Jurkat, Clone E6-1 (cell line): Measurements from ENCODE around the gene FAM83G.

Experiments used
- DNase-seq: peaks from one replicate; pipeline ENCODE4 v3.0.0-alpha.2; 2011; ENCODE audit warnings: low read depth, low spot score
- H3K4me3 ChIP-seq: 2 replicates; pipeline ENCODE4 v1.5.1; 2011; ENCODE audit warnings: mild to moderate bottlenecking, low read length, control low read depth, moderate library complexity

Gene FAM83G

DNA sequence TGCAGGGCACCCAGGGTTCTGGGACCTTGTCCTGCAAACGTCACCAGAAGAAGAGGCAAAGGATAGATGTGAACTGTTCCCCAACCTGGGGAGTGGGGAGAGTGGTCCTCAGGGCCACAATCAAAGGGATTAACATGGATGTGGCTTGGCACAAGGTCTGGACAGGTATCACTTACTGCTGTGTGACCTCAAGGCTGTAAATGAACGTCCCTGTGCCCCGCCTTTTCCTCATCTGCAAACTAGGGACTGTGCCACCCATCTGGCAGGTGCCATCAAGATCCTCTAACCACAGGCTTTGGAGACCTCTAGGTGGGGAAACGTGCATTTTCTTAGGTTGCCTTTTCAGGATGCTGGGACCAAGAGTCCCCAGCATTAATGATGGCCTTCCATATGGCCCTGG is 27.5 kb downstream of the FAM83G start:
- no peak for DNase-seq
- H3K4me3 ChIP-seq = no peak overlapping the region

DNA sequence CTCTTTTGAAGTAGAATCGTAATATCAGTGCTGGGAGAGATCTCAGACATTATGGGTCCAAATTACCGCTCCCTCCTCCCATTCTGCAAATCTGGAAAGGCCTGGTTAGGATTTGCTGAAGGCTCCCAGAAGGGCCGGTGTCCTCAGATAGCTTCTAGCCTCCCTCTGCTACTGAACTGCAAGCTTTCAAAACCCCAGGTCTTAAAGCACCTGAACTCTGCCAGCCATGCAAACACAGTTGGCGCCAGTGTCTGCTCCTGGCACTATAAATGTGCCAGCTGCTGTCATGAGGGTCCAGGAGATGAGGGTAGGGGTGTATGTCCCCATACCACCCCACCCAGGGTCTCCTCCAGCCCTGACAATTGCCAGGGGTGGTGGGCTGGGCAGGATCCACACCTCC is 28.4 kb downstream of the FAM83G start:
- no peak for DNase-seq

DNA sequence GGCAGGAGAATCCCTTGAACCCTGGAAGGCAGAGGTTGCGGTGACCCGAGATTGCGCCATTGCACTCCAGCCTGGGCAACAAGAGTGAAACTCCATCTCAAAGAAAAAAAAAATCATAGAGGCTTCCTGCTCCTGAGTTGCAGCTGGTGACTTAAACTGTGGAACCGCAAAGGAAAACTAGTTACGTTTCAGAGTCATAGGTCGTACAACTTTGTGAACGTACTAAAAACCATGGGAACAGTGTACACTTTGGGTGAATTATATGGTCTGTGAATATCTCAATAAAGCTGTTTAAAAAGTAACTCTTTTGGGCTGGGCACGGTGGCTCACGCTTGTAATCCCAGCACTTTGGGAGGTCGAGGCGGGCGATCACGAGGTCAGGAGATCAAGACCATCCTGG is 29.0 kb downstream of the FAM83G start:
- DNase-seq = no peak
- H3K4me3 ChIP-seq = no peak overlapping the region

More for the DNA sequence above, 28.4 kb downstream of the FAM83G start:
- no peak overlapping the region for H3K4me3 ChIP-seq

DNA sequence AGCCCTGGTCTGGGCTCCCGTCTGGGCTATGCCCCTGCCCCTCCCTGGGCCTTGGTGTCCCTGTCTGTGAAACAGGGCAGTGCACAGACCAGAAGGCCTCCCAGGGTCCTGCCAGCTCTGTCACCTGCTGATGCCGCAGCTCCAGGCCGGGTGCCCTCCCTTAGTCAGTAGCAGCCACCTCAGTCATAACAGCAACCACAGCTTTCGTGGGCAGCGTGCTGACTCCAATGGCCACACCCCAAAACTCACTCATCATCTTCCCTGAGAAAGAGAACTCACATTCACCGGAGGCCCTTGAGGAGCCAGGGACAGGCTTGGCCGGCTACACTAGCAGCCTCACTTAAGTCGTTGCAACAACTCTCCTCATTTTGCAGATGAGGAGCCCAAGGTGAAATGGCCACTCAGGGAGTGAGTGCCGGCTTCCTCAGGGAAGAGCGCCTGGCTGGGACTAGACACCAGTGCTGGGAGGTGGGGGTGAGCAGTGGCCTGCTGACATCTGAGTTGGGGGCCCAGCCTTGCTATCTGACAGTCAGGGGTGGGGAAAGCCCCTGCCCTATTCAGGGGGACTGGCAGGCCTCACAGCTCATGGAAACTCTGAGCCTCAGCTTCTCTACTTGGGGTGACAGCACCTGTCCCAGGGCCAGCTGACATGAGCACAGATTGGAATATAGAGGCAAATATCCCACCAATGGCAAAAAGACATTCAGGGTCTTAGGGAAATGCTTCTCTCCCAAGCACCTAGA is 30.0 kb downstream of the FAM83G start:
- DNase-seq = no peak
- H3K4me3 ChIP-seq = no peak overlapping the region

DNA sequence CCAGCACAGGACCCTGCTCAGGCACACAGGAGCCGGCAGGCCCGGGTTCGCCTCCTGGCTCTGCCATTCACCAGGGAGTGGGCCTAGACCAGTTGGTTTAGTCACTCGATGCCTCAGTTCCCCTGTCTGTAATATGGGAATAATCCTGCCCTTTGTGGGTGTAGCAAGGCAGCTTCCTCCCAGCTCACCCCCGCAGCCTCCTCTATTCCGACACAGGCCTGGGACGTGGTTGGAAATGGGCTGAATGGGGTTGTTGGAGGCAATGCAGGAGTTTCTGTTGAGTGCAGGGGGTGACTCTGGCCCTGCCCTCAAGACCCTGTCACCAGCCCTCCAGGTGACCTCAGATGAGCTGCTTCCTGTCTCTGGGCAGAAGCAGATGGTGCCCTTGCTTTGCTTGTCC is 32.8 kb downstream of the FAM83G start:
- no peak overlapping the region for H3K4me3 ChIP-seq
- DNase-seq = no peak

DNA sequence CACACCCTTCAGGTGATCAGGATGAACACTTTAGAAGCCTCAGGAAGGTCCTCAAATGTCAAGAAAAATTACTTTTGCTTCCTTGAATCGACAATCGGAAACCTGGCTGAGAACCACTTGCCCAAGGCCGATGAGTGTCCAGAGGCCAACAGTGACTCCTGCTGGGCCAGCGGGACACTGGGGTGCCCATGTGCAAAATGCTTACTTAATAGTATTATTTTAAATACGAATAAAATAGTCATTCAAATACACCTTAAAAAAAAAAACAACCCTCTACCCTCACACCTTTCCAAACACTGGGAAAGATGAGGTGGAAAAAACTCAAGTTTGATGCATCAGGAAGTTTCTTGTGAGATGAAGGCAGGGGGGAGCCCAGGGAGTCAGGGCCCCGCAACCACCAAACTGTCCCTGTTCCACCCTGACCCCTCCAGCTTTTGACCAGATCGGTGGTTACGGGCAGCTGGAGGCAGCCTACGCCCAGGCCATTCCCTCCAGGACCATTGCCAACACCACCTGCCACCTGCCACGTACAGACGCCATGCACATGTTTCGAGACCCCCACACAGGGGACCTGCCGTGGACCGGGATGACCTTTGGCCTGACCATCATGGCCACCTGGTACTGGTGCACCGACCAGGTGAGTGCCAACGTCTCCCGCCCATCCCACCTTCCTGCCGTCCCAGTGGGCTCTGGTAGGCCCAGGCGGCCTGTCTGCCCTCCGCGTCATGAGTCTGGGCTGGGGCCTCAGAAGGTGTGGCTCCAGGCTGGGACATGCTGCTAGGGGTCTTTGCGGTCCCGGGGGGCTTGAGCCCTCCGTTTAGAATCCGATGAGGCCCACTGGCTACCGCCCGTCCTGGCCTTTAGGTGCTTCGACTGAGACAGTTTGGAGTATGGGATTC is 33.7 kb downstream of the FAM83G start:
- H3K4me3 ChIP-seq = no peak overlapping the region
- DNase-seq = no peak

DNA sequence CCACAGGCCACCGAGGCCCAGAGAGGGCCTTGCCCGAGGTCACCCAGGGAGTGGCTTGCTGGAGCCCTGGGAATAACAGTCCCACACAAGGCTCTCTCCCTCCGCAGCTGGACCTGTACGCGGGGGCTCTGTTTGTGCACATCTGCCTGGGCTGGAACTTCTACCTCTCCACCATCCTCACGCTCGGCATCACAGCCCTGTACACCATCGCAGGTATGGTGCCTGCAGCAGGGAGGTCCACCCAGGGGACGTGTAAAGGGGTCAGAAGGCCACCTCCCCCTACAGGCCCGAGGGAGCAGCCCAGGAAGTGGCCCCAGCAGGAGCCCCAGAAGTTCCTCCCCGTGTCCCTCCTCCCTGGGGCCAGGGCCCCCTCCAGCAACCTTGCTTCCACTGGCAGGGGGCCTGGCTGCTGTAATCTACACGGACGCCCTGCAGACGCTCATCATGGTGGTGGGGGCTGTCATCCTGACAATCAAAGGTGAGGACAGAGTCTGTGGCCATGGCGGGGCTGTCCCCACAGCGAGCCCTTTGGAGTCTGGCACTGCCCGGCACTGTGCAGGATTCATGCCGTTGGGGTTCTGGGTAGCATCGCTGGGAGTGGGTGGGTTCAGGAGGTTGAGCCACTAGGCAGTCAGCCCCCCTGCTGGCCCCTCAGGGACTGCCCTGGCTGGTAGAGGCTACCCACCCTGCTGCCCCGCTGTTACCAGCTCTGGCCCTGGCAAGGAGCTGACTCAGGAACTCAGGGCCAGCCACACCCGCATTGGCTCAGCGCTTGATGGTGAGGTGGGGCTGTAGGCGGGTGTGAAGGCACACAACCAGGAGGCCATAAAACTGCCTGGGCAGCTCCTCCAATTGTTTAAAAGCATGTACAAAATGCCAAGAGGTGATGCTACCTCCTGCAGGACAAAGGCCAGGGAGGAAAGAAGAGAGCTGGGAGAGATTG is 35.3 kb downstream of the FAM83G start:
- no peak overlapping the region for H3K4me3 ChIP-seq
- no peak for DNase-seq

DNA sequence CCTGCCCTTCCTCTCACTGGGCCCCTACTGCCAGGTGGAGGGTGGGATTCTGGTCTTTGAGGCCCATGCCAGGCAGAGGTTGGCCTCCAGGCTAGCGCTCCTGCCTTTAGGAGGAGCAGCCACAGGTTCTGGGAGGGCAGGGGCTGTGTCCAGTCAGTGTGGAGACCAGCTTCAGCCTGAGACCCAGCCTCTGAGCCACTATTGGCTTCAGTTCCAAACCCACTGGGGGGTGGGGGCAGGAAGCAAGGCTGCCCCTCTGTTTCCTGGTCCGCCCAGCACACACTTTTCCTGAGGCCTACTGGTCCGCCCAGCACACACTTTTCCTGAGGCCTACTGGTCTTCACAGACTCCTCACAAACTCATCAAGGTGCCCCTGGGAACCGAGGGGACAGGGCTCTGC is 36.2 kb downstream of the FAM83G start:
- no peak overlapping the region for H3K4me3 ChIP-seq

DNA sequence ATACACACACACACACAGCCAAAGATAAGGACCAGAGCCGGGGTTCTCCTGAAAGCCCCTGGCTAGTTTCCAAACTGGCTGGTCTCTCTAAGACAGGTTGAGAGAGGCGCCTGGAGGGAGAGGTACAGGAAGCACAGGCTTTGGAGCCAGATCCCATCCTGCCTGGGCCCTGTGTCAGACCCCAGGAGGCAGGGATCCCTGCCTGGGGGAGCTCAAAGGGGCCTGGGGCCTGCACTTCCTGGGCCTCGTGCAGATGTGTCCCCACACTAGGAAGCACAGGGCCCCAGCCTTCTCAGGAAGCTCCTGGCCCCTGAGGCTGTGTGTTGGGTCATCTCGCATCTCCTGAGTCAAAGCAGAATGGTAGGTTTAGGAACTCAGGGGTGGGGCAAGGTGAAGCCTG is 36.6 kb downstream of the FAM83G start:
- no peak for DNase-seq
- no peak overlapping the region for H3K4me3 ChIP-seq

More for the DNA sequence above, 36.2 kb downstream of the FAM83G start:
- no peak for DNase-seq

DNA sequence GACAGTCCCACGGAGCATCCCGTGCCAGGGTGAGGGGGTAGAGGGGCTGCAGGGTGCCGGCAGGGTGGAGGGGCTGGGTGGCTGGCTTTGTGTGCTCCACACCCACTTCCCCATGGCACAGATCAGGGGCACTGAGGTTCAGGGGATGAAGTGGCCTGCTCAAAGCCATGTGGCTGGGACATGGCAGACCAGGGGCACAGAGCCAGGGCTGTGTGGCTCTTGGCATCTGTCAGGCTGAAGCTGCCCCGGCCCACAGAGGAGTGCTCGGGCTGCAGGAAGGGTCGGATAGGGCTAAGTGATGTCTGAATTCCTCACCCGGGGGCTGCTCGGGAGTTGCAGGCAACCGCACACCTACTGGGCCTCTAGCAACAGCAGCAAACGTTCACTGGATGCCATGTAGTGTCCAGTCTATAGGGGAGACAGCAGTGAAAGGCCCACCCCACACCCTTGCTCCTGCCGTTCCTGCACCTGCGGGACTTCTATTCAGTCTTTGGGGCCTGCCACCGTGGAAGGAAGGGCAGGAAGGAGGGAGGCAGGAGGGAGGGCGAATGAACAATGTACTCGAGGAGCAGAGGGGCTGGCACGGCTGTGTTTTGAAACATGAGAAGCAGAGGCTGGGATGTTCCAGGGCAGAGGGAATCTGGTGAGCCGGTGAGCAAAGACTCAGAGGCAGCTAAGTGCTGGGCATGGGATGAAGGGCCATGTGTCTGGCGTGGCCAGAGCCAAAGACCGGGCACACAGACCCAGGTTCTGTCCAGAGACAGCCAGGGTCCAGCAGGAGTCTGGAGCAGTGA is 37.5 kb downstream of the FAM83G start:
- H3K4me3 ChIP-seq = no peak overlapping the region
- no peak for DNase-seq

DNA sequence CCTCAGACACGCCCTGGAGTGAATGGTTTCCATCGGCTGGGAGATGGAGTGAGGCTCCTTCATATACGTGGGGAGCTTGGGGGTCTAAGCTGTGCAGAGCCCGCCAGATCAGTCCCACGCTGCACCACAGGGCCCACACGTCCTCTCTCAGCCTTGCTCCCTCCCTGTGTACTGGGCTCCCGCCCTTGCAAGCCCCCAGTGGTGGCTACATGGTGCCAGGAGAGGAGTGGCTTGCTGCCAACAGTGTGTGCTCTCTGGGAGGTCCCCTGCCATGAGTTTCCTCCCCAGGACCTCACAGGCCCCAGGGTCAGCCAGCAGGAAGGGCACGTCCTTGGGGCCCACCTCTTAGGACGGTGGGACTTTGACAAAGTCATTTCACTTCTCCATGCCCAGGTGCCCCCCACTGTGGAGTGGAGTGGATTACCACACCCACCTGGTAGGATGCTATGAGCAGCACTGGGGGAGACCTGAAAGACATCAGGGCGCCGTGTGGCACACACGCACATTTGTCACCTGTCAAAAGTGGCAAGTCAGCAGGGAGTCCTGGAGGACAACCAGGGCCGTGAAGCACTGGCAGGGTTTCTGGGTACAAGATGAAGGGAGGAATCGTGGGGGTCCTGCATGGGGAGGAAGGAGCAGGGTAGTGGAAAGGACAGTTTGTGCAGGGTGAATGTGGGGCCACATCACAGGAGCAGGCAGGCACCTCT is 38.9 kb downstream of the FAM83G start:
- H3K4me3 ChIP-seq = no peak overlapping the region
- DNase-seq = no peak

DNA sequence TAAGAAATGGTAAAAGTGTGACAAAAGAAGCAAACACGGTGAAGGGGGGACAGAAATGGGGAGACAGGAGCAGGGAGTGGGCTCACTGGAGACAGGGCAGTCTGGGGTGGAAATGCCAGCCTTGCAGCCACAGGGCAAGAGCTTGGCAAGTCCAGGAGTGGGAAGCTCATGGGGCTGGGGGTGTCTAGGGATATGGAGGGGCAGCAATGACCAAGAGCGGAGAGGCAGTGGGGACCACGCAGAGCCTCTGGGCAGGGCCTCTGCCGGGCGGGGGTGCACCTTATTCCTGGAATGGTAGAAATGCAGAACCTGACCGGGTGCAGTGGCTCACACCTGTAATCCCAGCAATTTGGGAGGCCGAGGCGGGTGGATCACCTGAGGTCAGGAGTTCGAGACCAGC is 40.0 kb downstream of the FAM83G start:
- H3K4me3 ChIP-seq = no peak overlapping the region
- DNase-seq = no peak

DNA sequence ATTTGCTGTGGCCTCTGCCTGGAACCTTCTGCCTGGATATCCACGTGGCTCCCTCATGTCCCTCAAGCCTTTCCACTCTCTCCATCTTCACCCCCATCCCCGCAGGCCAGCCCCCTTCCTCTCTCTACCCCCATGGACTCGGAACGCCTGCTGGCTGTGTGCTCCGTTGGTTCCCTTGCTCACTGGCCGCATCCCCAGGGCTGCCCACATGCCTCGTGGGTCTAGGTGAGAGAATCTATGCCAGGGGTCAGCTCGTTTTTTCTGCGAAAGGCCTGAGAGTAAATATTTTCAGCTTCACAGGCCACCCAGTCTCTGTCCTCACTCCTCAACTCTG is 40.6 kb downstream of the FAM83G start:
- DNase-seq = no peak
- no peak overlapping the region for H3K4me3 ChIP-seq

DNA sequence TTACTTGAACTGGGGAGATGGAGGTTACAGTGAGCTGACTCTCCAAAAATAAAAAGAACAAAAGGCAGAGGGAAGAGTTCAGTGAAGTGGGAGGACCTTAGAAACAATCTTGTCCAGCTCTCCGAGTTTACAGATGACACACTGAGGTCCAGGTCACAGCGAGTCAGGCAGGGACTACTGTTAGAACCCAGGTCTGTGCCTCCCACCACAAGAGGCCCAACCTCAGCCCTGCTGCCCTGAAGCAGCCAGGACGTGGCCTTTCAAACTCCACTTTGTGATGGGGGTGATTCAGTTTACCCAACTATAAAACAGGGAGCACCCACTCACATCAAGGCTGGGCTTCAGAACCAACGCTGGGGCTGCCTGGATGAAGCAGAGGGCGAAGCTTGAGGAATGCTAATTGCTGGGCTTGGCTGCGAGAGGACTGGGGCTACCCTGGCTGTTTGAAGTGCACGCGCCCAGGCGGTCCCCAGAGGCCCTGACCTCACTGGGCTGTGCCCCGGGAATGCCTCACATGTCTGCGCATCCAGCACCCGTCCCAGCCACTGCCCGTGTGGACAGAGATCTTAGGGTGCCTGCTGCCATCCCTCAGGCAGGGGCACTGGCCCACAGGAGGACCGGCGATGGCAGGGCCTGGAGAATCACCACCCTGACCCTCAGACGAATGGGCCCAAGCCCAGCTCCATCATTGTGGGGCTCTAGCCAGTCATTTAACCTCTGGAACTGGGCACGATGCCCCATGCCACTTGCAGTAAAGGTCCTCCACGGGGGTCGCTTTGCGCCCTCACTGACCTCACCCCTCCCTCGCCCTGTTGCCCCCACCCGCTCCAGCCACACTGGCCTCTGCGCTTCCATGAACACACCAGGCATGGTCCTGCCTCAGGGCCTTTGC is 41.2 kb downstream of the FAM83G start:
- no peak overlapping the region for H3K4me3 ChIP-seq
- no peak for DNase-seq

DNA sequence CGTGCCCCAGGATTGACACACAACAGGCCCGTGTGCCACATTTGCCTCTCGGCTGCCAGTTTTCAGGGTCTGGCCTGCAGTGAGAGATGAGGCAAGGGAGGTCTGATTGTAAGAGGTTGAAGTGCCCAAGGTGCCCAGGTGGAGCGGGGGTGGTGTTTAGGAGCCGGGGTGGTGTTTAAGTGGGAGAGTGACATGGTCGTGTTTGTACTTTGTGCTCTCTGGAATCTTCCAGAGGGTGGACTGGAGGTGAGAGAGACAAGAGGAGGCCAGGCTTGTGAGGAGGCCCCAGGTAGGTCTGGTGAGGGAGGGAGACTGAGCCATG is 42.1 kb downstream of the FAM83G start:
- no peak overlapping the region for H3K4me3 ChIP-seq
- DNase-seq = no peak

DNA sequence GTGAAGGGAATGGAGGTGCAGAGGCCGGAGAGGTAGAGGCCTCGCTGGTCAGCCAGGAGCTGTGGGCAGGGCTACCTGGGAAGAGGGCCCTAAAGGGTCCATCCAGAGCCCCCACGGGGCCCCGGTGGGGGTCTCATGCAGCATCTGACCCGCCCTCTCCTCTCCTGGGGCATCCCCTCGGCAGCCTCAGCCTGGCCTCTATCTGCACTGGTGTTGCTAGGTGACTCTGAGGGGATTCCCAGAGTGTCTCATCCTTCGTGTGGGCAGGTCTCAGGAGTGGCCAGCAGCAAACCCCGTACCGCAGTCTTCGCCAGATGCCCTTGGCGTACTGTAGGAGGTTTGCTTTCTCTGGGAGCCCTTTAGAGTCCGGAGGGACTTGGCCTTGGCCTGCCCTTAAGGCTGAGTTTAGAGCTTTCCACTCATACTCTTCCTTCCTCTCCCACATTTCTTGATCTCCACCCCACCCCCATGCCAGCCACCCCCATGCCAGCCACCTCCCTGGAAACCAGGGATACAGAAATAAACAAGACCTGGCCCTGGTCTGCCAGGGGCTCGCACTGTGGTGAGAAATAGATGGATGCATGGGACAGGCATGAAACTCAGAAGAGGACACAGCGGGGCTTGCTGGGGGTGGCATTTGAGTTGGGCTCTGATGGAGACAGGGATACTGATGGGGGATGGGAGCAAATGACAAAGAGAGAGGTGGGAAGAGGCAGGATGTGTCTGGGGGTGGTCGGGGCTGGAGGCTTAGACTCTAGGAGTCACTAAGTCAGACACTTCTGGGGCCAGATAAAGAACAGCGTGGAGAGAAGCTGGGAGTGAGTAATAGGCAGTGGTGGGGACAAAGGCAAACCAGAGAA is 42.7 kb downstream of the FAM83G start:
- no peak overlapping the region for H3K4me3 ChIP-seq

More for the DNA sequence above, 42.7 kb downstream of the FAM83G start:
- DNase-seq = no peak
